IMR-90 (cell line): ENCODE results near the gene ATG14. TPM values are rescaled to one million over a fixed set of nuclear protein-coding genes. Genes with fewer than 3 reads are reported as not detected.

Experiments
- ATAC-seq: fragments of 200-7000 bp; cut with Tn5 transposase; 2 replicates; pipeline ENCODE4 v1.9.1; 2020; ENCODE audit warnings: low read depth, mild to moderate bottlenecking, moderate library complexity
- BruUV-seq: library from RNA; stranded (reverse); fragments of 400-500 nt; replicated peaks from 2 replicates; lab custom pipeline; 2021; lab: Mats Ljungman, UMichigan
- CTCF ChIA-PET: fragments of 300-600 bp; formaldehyde crosslinking; extraction: SDS; loops from one replicate; lab custom pipeline; 2021; ENCODE audit warnings: antibody characterized with exemption; lab: Yijun Ruan, JAX
- POLR2A ChIA-PET: fragments of 300-600 bp; sonication (Branson Sonifier 250); formaldehyde crosslinking; loops from one replicate; lab custom pipeline; 2022; ENCODE audit warnings: antibody characterized with exemption; ENCODE audit not compliant: unreplicated experiment; lab: Charles Lee
- DNase-seq: peaks from one replicate; pipeline ENCODE4 v3.0.0; 2013
- H2AFZ ChIP-seq: replicated peaks from 2 replicates; pipeline ENCODE3; 2013; ENCODE audit warnings: low read length, mild to moderate bottlenecking; ENCODE audit not compliant: poor library complexity
- H2AK5ac ChIP-seq: 2 replicates; pipeline ENCODE4 v1.6.1; 2013; ENCODE audit warnings: low read depth, low read length, inconsistent platforms
- H2AK9ac ChIP-seq: replicated peaks from 2 replicates; pipeline ENCODE3; 2013; ENCODE audit warnings: mild to moderate bottlenecking, low read depth, low read length, moderate library complexity; ENCODE audit not compliant: poor library complexity
- H2BK120ac ChIP-seq: 2 replicates; pipeline ENCODE4 v1.6.1; 2013; ENCODE audit warnings: low read depth, low read length, inconsistent platforms
- H2BK15ac ChIP-seq: 3 replicates; pipeline ENCODE4 v1.6.1; 2013; ENCODE audit warnings: low read depth, low read length, inconsistent platforms
- H2BK20ac ChIP-seq: 2 replicates; pipeline ENCODE4 v1.6.1; 2013; ENCODE audit warnings: low read depth, mild to moderate bottlenecking, inconsistent platforms, low read length, moderate library complexity
- H2BK5ac ChIP-seq: 2 replicates; pipeline ENCODE4 v1.6.1; 2013; ENCODE audit warnings: mild to moderate bottlenecking, low read depth, low read length, inconsistent platforms; ENCODE audit not compliant: poor library complexity, severe bottlenecking
- H3K14ac ChIP-seq: replicated peaks from 2 replicates; pipeline ENCODE4 v1.6.1; 2013; ENCODE audit warnings: low read depth, low read length, inconsistent platforms
- H3K18ac ChIP-seq: 2 replicates; pipeline ENCODE4 v1.6.1; 2013; ENCODE audit warnings: low read depth, low read length, control low read depth
- H3K23ac ChIP-seq: 2 replicates; pipeline ENCODE4 v1.6.1; 2013; ENCODE audit warnings: low read depth, low read length, inconsistent platforms
- H3K27ac ChIP-seq: 2 replicates; pipeline ENCODE4 v1.5.1; 2013; ENCODE audit warnings: mild to moderate bottlenecking, control low read depth, low read length; ENCODE audit not compliant: insufficient read depth
- H3K27me3 ChIP-seq: 2 replicates; pipeline ENCODE4 v1.6.1; 2013; ENCODE audit warnings: low read length; ENCODE audit not compliant: control insufficient read depth, insufficient read depth
- H3K36me3 ChIP-seq: 2 replicates; pipeline ENCODE4 v1.6.1; 2013; ENCODE audit warnings: low read length, mixed read lengths; ENCODE audit not compliant: control insufficient read depth, insufficient read depth
- H3K4ac ChIP-seq: 2 replicates; pipeline ENCODE4 v1.6.1; 2013; ENCODE audit warnings: low read depth, low read length, inconsistent platforms
- H3K4me1 ChIP-seq: 2 replicates; pipeline ENCODE4 v1.6.1; 2013; ENCODE audit warnings: low read length, mixed read lengths; ENCODE audit not compliant: control insufficient read depth, insufficient read depth
- H3K4me2 ChIP-seq: 2 replicates; pipeline ENCODE4 v1.6.1; 2013; ENCODE audit warnings: low read depth, mild to moderate bottlenecking, control low read depth, low read length, moderate library complexity
- H3K4me3 ChIP-seq: 2 replicates; pipeline ENCODE4 v1.5.1; 2013; ENCODE audit warnings: low read depth, mild to moderate bottlenecking, control low read depth, low read length, moderate library complexity; ENCODE audit not compliant: insufficient read depth
- H3K56ac ChIP-seq: 2 replicates; pipeline ENCODE4 v1.6.1; 2013; ENCODE audit warnings: low read length, inconsistent platforms; ENCODE audit not compliant: insufficient read depth; ENCODE audit errors: extremely low read depth
- H3K79me1 ChIP-seq, 2 experiments: 2 replicates each; pipeline ENCODE4 v1.6.1; 2013; ENCODE audit warnings: low read length in 2 of 2, inconsistent platforms in 1 of 2, low read depth in 1 of 2
- H3K9ac ChIP-seq: 2 replicates; pipeline ENCODE4 v1.6.1; 2013; ENCODE audit warnings: low read depth, low read length, control low read depth
- H3K9me1 ChIP-seq: 2 replicates; pipeline ENCODE4 v1.6.1; 2013; ENCODE audit warnings: low read length, inconsistent platforms; ENCODE audit not compliant: insufficient read depth
- H3K9me3 ChIP-seq: 2 replicates; pipeline ENCODE4 v1.6.1; 2013; ENCODE audit warnings: low read length; ENCODE audit not compliant: control insufficient read depth, insufficient read depth
- H4K20me1 ChIP-seq: 2 replicates; pipeline ENCODE4 v1.6.1; 2013; ENCODE audit warnings: low read length, inconsistent platforms; ENCODE audit not compliant: insufficient read depth
- H4K5ac ChIP-seq: 2 replicates; pipeline ENCODE4 v1.6.1; 2013; ENCODE audit warnings: mild to moderate bottlenecking, low read depth, low read length, control low read depth
- H4K8ac ChIP-seq, 2 experiments: 2 replicates each; pipeline ENCODE4 v1.6.1; 2013; ENCODE audit warnings: low read depth in 2 of 2, low read length in 2 of 2, control low read depth in 1 of 2, inconsistent platforms in 1 of 2
- H4K91ac ChIP-seq: 2 replicates; pipeline ENCODE4 v1.6.1; 2013; ENCODE audit warnings: low read depth, low read length, inconsistent platforms; ENCODE audit not compliant: insufficient read depth
- BHLHE40 ChIP-seq: fragments of 150-350 bp; IDR thresholded peaks from 2 replicates; pipeline ENCODE4 v1.6.1; 2016; ENCODE audit warnings: mild to moderate bottlenecking, low read depth, low read length
- CEBPB ChIP-seq: IDR thresholded peaks from 2 replicates; pipeline ENCODE4 v1.6.1; 2012; ENCODE audit warnings: low read depth, low read length, improper control_type of control experiment
- CHD1 ChIP-seq: IDR thresholded peaks from 2 replicates; pipeline ENCODE4 v1.6.1; 2012; ENCODE audit warnings: low read depth, low read length, improper control_type of control experiment
- CTCF ChIP-seq: conservative IDR thresholded peaks from 2 replicates; pipeline ENCODE4 v1.5.1; 2012; ENCODE audit warnings: mild to moderate bottlenecking, low read depth, low read length, improper control_type of control experiment
- ELK1 ChIP-seq: fragments of 150-350 bp; IDR thresholded peaks from 2 replicates; pipeline ENCODE4 v1.6.1; 2016; ENCODE audit warnings: low read depth, mild to moderate bottlenecking, low read length, moderate library complexity, borderline replicate concordance
- FOS ChIP-seq: fragments of 150-350 bp; IDR thresholded peaks from 2 replicates; pipeline ENCODE4 v1.6.1; 2016; ENCODE audit warnings: low read depth, low read length
- MAFK ChIP-seq: IDR thresholded peaks from 2 replicates; pipeline ENCODE4 v1.6.1; 2012; ENCODE audit warnings: low read depth, low read length, improper control_type of control experiment
- MAZ ChIP-seq: IDR thresholded peaks from 2 replicates; pipeline ENCODE4 v1.6.1; 2012; ENCODE audit warnings: low read depth, mild to moderate bottlenecking, low read length, improper control_type of control experiment, moderate library complexity, borderline replicate concordance
- MXI1 ChIP-seq: IDR thresholded peaks from 2 replicates; pipeline ENCODE4 v1.6.1; 2012; ENCODE audit warnings: low read depth, mild to moderate bottlenecking, low read length, moderate library complexity, borderline replicate concordance
- NFE2L2 ChIP-seq: fragments of 150-350 bp; IDR thresholded peaks from 2 replicates; pipeline ENCODE4 v1.6.1; 2016; ENCODE audit warnings: low read depth, mild to moderate bottlenecking, low read length
- POLR2A ChIP-seq: IDR thresholded peaks from 2 replicates; pipeline ENCODE4 v1.6.1; 2012; ENCODE audit warnings: mild to moderate bottlenecking, low read depth, low read length
- RAD21 ChIP-seq: IDR thresholded peaks from 2 replicates; pipeline ENCODE4 v1.6.1; 2012; ENCODE audit warnings: low read length, improper control_type of control experiment
- RFX5 ChIP-seq: IDR thresholded peaks from 2 replicates; pipeline ENCODE4 v1.8.0; 2012; ENCODE audit warnings: low read depth, mild to moderate bottlenecking, low read length, moderate library complexity
- SMC3 ChIP-seq: fragments of 150-350 bp; IDR thresholded peaks from 2 replicates; pipeline ENCODE4 v1.6.1; 2016; ENCODE audit warnings: low read depth, mild to moderate bottlenecking, antibody characterized with exemption, low read length, moderate library complexity
- WGBS, 2 experiments: methylation state at CpG; one replicate each; pipeline versions ENCODE4 v1.1.5 to v1.1.7; 2013; ENCODE audit warnings: missing lambda C conversion rate in 2 of 2; ENCODE audit not compliant: insufficient read length in 1 of 2; ENCODE audit errors: extremely low coverage in 2 of 2; 5-methylcytosine and 5-hydroxymethylcytosine counted together
- dilution Hi-C: fragments of 300-500 bp; cut with HindIII; formaldehyde crosslinking; loops from one replicate; pipeline ENCODE4 v1.14.3; 2018; ENCODE audit warnings: low sequenced_read_pairs; ENCODE audit not compliant: unreplicated experiment
- in situ Hi-C: fragments of 300-500 bp; cut with MboI; formaldehyde crosslinking; loops from 3 replicates; pipeline ENCODE4 v1.14.3; 2019; ENCODE audit warnings: low sequenced_read_pairs, inconsistent platforms, mixed read lengths
- intact Hi-C: fragments of 100-400 bp; cut with micrococcal nuclease; formaldehyde crosslinking; loops from 2 replicates; pipeline ENCODE4 v1.10.0; 2022
- polyA plus RNA-seq, 3 experiments: library from polyadenylated mRNA; depleted of rRNA; stranded (reverse); fragments of >200 nt; gene quantifications; 2 replicates each; pipeline ENCODE4 v1.2.3, GENCODE V29; 2012; ENCODE audit warnings: low replicate concordance in 1 of 3
- total RNA-seq: library from RNA; depleted of rRNA; stranded (reverse); fragments of >200 nt; gene quantifications from 2 replicates; pipeline ENCODE4 v1.2.3, GENCODE V29; 2012

Gene ATG14
- total and polyA plus RNA-seq, 2 of the 4 experiments (the other 2 are of a cell fraction) = 5.0 to 12.4 TPM

DNA sequence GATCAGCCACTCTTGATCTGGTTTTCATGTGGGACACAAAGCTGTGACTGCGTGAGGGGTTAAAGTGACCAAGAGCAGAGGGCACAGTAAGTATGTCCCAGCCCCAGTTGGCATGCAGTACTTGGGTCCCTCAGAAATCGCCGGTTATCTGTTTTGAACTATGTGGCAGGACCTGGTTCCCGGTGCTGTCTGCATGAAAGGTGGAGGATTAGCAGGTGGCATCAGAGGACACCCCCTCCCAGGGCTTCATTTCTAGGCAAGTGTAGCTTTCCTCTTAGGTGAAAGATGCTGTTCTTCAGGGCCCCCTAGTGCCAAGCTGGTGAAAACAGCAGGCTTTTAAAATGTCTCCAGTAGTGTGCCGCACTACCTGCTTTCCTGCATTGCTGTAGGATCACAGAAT, 57.1 kb downstream of the ATG14 start:
- dilution Hi-C loops = no loop called here
- no peak overlapping the region for H3K27ac ChIP-seq
- no peak overlapping the region for H2BK20ac ChIP-seq
- no peak overlapping the region for H3K56ac ChIP-seq
- ChIA-PET POLR2A (no interaction called here), CTCF (interaction anchor here (0.5 to 2.4 kb wide), 14 partner anchors 9 to 1846 kb away, joined by 3 to 9 read pairs (median 4); no protein-coding TSS in a partner anchor)
- no peak overlapping the region for H3K4ac ChIP-seq
- no peak overlapping the region for H3K4me2 ChIP-seq
- no peak overlapping the region for H2BK120ac ChIP-seq
- H3K79me1 ChIP-seq = peaks cover 16 to 44% of the 10 kb centered on the region in 2 experiments
- no peak overlapping the region for H2AK5ac ChIP-seq
- no peak overlapping the region for H4K91ac ChIP-seq
- no peaks in the 10 kb centered on the region for H3K27me3 ChIP-seq
- H3K9ac ChIP-seq = no peak overlapping the region
- no peak overlapping the region for H2AFZ ChIP-seq
- TF ChIP-seq BHLHE40 (no peak), FOS (no peak), RAD21 (peak; percentile 72), MAFK (no peak), MXI1 (no peak), SMC3 (peak; percentile 62), ELK1 (no peak), RFX5 (no peak), NFE2L2 (no peak), CHD1 (no peak), MAZ (no peak), CTCF (peak; percentile 69), POLR2A (no peak), CEBPB (no peak)
- H3K23ac ChIP-seq = no peak overlapping the region
- H3K36me3 ChIP-seq = peaks cover 27% of the 10 kb centered on the region
- WGBS, 2 experiments = 29% methylated on average over 3 of the region's 5 CpGs; no CpG with 5 or more reads in 1 of the 2 experiments
- peaks cover 5% of the 10 kb centered on the region for H3K4me1 ChIP-seq
- H3K4me3 ChIP-seq = no peak overlapping the region
- no TSS peak for BruUV-seq
- H2AK9ac ChIP-seq = no peak overlapping the region
- H2BK5ac ChIP-seq = no peak overlapping the region
- ATAC-seq = peak; percentile 82
- peaks cover 5% of the 10 kb centered on the region; the same call in 1 of the 2 replicates for H3K9me1 ChIP-seq
- H3K14ac ChIP-seq = no peak overlapping the region
- intact Hi-C loops = loop anchor here (1.0 to 5.0 kb wide), 3 partner anchors 83 to 142 kb away; partner anchors contain the start of gene FBXO34
- peaks cover 7% of the 10 kb centered on the region; the same call in 1 of the 2 replicates for H4K20me1 ChIP-seq
- no peak overlapping the region for H3K18ac ChIP-seq
- peak; percentile 48 for DNase-seq
- in situ Hi-C loops = no loop called here
- H4K8ac ChIP-seq = no peak overlapping the region
- no peaks in the 10 kb centered on the region for H3K9me3 ChIP-seq
- no peak overlapping the region for H4K5ac ChIP-seq
- no peak overlapping the region for H2BK15ac ChIP-seq
